ENCODE results near the gene PAEP. TPM values are rescaled to one million over a fixed set of nuclear protein-coding genes. Genes with fewer than 3 reads are reported as not detected.

The PAEP gene
- total RNA-seq, 2 donors from 2014 or later, result not detected

GRCh38 chr9:135519179-135519971, 42.2 kb upstream of the PAEP start:
- ATAC-seq, result no peak
- Histone ChIP-seq H3K4me3 (no peak overlapping the region), H3K4me1 (no peaks in the 10 kb centered on the region), H3K9me3 (no peaks in the 10 kb centered on the region), H3K36me3 (replicated peaks in 1 of 2; ENCODE audit: insufficient read depth in 1 of 2, low read depth in 2 of 2) (no peaks in the 10 kb centered on the region), H3K27ac (no peak overlapping the region), H3K27me3 (no peaks in the 10 kb centered on the region)
- WGBS, 2 donors, result 74 to 83% methylated on average over 10 of the region's 10 CpGs
- no peak for TF ChIP-seq CTCF (IDR thresholded peaks at IDR 0.05)
- no peak for TF ChIP-seq POLR2A (IDR thresholded peaks at IDR 0.05)
- no peak for DNase-seq
- intact Hi-C loops (cut with DNase I), result no loop called here

- DNase-seq (peak in 1 of 4 donors; percentile 7), ATAC-seq (no peak)
- intact Hi-C loops (cut with DNase I), result no loop called here
- no peak within 1 kb of the TSS for H3K27ac ChIP-seq
- WGBS, 2 donors, result 62 to 67% methylated on average over 12 to 18 of the region's 18 CpGs
- no peaks in the 10 kb centered on the region for H3K36me3 ChIP-seq (replicated peaks in 1 of 2; ENCODE audit: insufficient read depth in 1 of 2, low read depth in 2 of 2)
- H3K9me3 ChIP-seq, result no peaks in the 10 kb centered on the region
- H3K4me1 ChIP-seq, result no peaks in the 10 kb centered on the region
- TF ChIP-seq POLR2A (IDR thresholded peaks at IDR 0.05) (no peak), CTCF (IDR thresholded peaks at IDR 0.05) (no peak)
- H3K4me3 ChIP-seq, result no peak within 1 kb of the TSS
- H3K27me3 ChIP-seq, result no peaks in the 10 kb centered on the region
Measured at GRCh38 chr9:135520916-135521607, 40.5 kb upstream of the PAEP start, which contains the start of gene LCN1. TSS of gene LCN1 (plus strand) at chr9:135521440. CDS start at chr9:135521498, 58 bp downstream.

GRCh38 chr9:135521608-135522095, 39.9 kb upstream of the PAEP start:
- Histone ChIP-seq H3K4me1 (no peaks in the 10 kb centered on the region), H3K36me3 (replicated peaks in 1 of 2; ENCODE audit: insufficient read depth in 1 of 2, low read depth in 2 of 2) (no peaks in the 10 kb centered on the region), H3K27ac (no peak overlapping the region), H3K4me3 (no peak overlapping the region), H3K9me3 (no peaks in the 10 kb centered on the region), H3K27me3 (no peaks in the 10 kb centered on the region)
- TF ChIP-seq POLR2A (IDR thresholded peaks at IDR 0.05) (no peak), CTCF (IDR thresholded peaks at IDR 0.05) (no peak)
- WGBS, 2 donors, result 55% methylated on average over 10 to 11 of the region's 11 CpGs
- intact Hi-C loops (cut with DNase I), result no loop called here
- no peak for DNase-seq
- ATAC-seq, result no peak

- Histone ChIP-seq H3K36me3 (replicated peaks in 1 of 2; ENCODE audit: insufficient read depth in 1 of 2, low read depth in 2 of 2) (no peaks in the 10 kb centered on the region), H3K4me3 (no peak overlapping the region), H3K4me1 (no peaks in the 10 kb centered on the region), H3K9me3 (no peaks in the 10 kb centered on the region), H3K27ac (no peak overlapping the region), H3K27me3 (no peaks in the 10 kb centered on the region)
- peak in 1 of 4 donors; percentile 7 for DNase-seq
- TF ChIP-seq POLR2A (IDR thresholded peaks at IDR 0.05) (no peak), CTCF (IDR thresholded peaks at IDR 0.05) (no peak)
- no peak for ATAC-seq
- intact Hi-C loops (cut with DNase I), result no loop called here
- 44 to 66% methylated on average over 3 to 14 of the region's 16 CpGs for whole genome bisulfite sequencing, 2 donors
Measured at GRCh38 chr9:135522137-135522877, 39.2 kb upstream of the PAEP start.

Measured in body of pancreas (tissue), 4 donors.